AG09309 (cell line): ENCODE data around the gene FOXP1.

Experiments used
- DNase-seq: peaks from one replicate; pipeline ENCODE4 v3.0.0-alpha.2; 2010; ENCODE audit warnings: low read depth
- H3K4me3 ChIP-seq: 2 replicates; pipeline ENCODE4 v1.5.1; 2011; ENCODE audit warnings: mild to moderate bottlenecking, low read depth, low read length, moderate library complexity; ENCODE audit not compliant: control insufficient read depth
- TF ChIP-seq, protein P1 (sequence below): IDR thresholded peaks from 2 replicates; pipeline ENCODE4 v1.5.1; 2011; ENCODE audit warnings: mild to moderate bottlenecking, low read depth, low read length, inconsistent platforms; ENCODE audit not compliant: insufficient read depth, control insufficient read depth; ENCODE audit errors: missing control alignments

FOXP1 gene

DNA sequence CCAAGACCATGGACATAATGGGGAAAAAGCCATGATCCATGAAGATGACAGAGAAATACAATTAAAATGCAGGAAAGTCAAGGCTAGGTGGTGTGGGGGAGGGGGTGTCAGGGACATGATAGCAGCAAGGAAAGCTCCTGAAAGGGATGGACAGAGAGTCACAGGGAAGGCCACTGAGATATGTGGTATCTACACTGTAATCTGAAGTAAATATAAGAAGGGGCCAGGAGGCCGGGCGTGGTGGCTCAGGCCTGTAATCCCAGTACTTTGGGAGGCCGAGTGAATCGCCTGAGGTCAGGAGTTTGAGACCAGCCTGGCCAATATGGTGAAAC, 62.5 kb downstream of the FOXP1 start:
- TF ChIP-seq, protein P1, sequence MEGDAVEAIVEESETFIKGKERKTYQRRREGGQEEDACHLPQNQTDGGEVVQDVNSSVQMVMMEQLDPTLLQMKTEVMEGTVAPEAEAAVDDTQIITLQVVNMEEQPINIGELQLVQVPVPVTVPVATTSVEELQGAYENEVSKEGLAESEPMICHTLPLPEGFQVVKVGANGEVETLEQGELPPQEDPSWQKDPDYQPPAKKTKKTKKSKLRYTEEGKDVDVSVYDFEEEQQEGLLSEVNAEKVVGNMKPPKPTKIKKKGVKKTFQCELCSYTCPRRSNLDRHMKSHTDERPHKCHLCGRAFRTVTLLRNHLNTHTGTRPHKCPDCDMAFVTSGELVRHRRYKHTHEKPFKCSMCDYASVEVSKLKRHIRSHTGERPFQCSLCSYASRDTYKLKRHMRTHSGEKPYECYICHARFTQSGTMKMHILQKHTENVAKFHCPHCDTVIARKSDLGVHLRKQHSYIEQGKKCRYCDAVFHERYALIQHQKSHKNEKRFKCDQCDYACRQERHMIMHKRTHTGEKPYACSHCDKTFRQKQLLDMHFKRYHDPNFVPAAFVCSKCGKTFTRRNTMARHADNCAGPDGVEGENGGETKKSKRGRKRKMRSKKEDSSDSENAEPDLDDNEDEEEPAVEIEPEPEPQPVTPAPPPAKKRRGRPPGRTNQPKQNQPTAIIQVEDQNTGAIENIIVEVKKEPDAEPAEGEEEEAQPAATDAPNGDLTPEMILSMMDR: no peak
- H3K4me3 ChIP-seq: no peak overlapping the region
- DNase-seq: no peak

DNA sequence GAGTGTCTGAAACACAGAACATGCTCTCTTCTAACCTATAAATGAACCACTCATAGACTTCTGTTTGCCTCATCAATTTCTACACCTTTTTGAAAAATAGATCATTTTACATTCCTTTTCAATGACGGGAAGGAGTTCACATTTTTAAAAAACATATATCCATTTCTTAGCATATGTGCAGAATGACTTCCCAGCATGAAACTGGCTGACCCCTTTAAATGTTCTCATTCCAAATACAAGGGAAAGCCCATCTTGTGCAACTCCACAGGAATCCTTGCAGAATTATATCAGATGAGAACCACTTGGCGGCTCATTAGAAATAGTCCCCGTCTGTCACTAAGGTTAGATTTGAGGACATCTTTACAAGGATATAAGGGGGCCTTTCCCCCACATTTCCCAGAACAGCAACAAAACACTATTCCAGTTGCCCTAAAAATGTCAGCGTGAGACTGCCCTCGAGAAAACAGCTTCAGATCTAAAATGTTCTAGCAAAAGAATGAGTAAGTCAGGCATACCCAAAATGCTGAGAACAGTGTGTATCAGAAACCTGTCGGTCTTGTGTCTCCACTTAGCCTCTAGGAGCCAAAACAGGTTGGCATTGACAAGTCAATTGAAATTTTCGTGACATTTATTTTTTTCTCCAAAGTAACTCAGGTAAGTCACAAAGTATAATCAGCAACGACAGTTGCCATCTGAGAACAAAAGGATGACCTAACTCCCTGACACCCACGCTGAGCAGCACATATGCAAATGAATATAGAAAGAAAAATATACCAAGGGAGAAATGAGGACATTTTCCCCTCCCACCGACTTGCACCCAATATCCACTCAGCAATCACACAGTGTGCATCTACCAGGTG, 63.1 kb downstream of the FOXP1 start:
- H3K4me3 ChIP-seq: no peak overlapping the region
- TF ChIP-seq, protein P1: no peak
- DNase-seq: no peak

- TF ChIP-seq, protein P1: no peak
- no peak for DNase-seq
- no peak overlapping the region for H3K4me3 ChIP-seq
Observed at GRCh38 chr3:71518089-71518488, 65.4 kb downstream of the FOXP1 start.

DNA sequence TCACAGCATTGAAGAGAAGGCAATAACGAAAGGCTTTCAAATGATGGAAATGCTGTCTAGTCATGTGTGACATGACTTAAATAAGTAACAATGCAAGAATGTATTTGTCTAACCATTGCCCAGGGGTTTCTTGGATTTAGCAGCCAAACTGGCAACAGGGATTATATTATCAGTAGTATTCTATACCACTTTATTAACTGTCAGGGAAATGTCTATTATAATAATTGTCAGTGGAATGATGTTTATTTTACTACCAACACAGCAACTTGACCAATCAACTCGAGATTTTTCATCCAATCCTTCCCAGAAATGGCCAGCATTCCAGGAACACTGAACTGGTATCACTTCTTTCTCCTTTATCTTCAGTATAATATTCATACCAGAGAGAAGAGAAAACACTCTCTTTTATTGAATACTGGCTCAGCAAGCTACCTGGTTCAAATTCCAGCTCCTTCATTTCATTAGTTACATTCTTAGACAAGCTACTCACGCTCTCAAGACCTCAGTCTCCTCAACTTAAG, 66.2 kb downstream of the FOXP1 start:
- TF ChIP-seq, protein P1: no peak
- DNase-seq: no peak

DNA sequence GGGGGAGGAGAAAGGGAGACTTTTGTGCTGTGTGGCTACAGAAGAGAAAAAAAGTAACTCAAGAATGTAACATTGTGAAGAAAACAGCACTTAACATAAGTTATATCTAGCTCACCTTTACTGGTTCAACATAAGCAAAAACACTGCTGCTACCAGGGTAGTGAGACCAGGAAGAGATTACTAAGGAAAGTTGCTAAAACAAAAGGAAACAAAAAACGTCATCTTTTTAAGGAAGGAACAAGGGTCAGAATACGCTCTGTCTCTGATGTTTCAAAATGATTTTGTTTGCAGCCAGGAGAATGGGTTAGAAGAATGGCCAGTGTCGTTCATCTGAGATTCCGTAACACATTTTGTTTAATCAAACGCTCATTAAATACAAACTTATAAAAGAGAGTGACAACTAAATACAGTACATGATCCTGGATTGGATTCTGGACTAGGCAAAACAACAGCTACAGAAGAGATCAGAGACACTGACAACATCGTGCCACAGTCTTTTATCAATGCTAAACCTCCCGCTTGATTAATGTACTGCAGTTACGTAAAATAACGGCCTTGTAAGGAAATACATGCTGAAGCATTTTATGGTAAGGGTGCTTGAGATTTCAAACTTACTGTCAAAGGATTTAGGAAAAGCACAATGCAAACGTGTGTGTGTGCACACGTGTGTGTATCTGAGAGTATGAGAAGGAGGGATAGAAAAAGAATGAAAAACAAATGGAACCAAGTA, 67.7 kb downstream of the FOXP1 start:
- no peak overlapping the region for H3K4me3 ChIP-seq
- TF ChIP-seq, protein P1: no peak
- DNase-seq: no peak

More for the DNA sequence above, 66.2 kb downstream of the FOXP1 start:
- no peak overlapping the region for H3K4me3 ChIP-seq

GRCh38 chr3:71514621-71515020, 68.9 kb downstream of the FOXP1 start:
- TF ChIP-seq, protein P1: no peak
- H3K4me3 ChIP-seq: no peak overlapping the region
- no peak for DNase-seq
